ENCODE measurements around the gene ABI3.
"Not testable (repeated sequence)": the region's sequence is repeated elsewhere in the genome, so short reads cannot be mapped to it uniquely, and the experiment has no call there.

ABI3 gene

GRCh38 chr17:49210158-49211029, at the start of gene ABI3, which contains the start of gene GNGT2:
TSS of gene ABI3 (plus strand) at chr17:49210707. CDS start at chr17:49210725, 18 bp downstream.
TSS of gene GNGT2 (minus strand) at chr17:49210574. CDS start at chr17:49207422, 3,152 bp downstream.
- no peak for DNase-seq

DNA sequence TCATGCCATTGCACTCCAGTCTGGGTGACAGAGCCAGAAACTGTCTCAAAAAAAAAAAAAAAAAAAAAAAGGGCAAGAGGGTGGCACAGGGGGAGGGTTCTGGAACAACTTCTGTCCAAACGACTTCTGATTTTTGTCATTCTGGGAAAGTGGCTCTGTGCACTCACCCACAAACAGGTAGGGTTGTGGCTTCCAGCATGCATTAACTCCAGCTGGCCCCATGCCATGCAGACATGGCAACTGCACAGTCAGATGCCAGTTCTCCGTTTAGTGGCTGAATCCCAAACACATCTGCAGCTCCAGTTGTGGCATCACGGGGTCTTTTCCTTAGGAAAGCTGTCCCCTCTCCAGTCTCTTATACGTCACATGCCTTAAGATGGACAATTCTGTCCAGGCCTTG, 47.6 kb upstream of the ABI3 start:
- no peak for DNase-seq

- DNase-seq: no peak
Measured at GRCh38 chr17:49165143-49165542, 45.4 kb upstream of the ABI3 start.

DNA sequence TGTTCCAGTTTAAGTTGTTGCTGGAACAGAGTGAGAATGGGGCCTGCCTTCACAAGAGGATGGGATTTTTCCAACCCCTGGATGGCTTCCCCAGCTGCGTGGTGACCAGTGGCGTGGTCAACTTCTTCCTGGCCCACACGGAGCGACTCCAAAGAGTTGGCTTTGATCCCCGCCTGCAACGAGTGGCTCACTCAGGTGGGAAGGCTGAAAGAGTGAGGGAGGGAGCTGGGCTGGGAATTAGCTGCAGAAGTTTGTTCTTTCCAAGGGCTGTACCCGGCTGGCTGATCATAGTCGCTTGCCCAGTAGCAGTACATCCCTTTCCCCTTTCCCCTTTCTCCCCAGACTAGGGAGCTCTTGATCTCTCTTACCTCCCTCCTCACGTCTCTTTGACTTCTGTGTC, 41.8 kb upstream of the ABI3 start:
- DNase-seq: no peak

- no peak for DNase-seq
Measured at GRCh38 chr17:49170216-49170615, 40.3 kb upstream of the ABI3 start.

- not testable (repeated sequence) for DNase-seq
Measured at GRCh38 chr17:49170711-49171110, 39.8 kb upstream of the ABI3 start.

DNA sequence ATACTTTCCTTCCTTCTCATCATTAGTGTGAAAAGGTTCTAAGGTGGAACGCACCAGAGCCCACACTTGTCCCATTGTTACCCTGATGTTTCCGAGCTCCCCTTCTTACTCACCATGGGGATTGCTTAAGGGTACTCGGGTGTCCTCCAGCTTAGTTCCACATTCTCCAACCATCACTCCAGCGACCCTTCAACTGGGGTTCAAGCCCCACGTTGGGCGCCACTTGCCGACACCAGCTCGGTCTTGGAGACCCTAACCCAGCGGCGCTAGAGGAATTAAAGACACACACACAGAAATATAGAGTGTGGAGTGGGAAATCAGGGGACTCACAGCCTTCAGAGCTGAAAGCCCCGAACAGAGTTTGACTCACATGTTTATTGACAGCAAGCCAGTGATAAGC, 34.5 kb upstream of the ABI3 start:
- DNase-seq: not testable (repeated sequence)

GRCh38 chr17:49180303-49180702, 30.2 kb upstream of the ABI3 start:
- peak; percentile 9 for DNase-seq

- no peak for DNase-seq
Measured at GRCh38 chr17:49180998-49181635, 29.4 kb upstream of the ABI3 start.

DNA sequence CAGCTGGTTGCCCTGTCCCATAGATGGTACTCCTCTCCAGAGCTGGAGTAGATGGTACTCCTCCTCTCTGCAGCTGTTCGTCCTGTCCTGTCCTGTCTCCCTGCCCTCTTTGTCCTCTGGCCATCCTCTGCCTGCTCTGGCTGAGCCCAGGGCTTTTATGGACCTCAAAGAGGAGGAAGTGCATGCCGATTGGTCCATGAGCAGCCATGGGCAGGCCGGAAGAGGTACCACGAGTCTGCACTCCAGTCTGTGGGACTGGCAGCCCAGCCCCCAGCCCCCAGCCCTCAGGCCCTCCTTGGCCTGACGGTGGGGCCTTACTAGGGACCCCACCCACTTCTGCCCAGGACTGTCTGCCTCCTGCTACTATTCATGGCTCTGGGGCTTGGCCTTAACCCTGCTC, 27.2 kb upstream of the ABI3 start:
- no peak for DNase-seq

DNA sequence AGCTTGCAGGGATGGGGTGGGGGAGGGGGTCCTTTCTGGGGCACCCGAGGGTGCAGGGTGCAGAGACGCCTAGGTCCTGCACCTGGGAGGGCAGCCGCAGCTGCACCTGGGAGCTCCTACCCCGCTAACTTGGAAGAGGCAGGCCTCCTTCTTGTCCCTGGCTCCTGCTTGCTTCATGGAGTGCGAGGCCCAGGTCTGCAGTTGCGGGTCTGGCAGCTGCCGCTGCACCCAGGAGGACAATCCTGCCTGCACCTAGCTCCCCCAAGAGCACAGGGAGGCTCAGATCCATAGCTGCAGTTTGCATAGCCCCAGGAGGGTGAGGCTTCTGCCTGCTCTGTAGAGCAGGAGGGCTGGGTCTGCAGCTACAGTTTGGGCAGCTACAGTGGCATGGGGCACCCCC, 26.7 kb upstream of the ABI3 start:
- no peak for DNase-seq

GRCh38 chr17:49184522-49184921, 26.0 kb upstream of the ABI3 start:
- DNase-seq: not testable (repeated sequence)

DNA sequence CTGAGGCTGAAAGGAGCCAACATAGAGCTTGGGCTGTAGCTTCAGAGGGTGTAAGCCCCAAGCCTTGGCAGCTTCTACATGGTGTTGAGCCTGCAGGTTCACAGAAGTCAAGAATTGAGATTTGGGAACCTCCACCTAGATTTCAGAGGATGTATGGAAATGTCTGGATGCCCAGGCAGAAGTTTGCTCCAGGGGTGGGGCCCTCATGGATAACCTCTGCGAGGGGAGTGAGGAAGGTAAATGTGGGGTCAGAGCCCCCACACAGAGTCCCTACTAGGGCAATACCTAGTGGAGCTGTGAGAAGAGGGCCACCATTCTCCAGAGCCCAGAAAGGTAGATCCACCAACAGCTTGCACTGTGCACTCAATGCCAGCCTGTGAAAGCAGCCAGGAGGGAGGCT, 25.1 kb upstream of the ABI3 start:
- not testable (repeated sequence) for DNase-seq

GRCh38 chr17:49187301-49187700, 23.2 kb upstream of the ABI3 start:
- DNase-seq: no peak

- peak; percentile 71 for DNase-seq
Measured at GRCh38 chr17:49190932-49191331, 19.6 kb upstream of the ABI3 start.

GRCh38 chr17:49191409-49191916, 19.0 kb upstream of the ABI3 start:
- DNase-seq: peak; percentile 71

GRCh38 chr17:49191917-49192741, 18.4 kb upstream of the ABI3 start:
- peak; percentile 97 for DNase-seq

DNA sequence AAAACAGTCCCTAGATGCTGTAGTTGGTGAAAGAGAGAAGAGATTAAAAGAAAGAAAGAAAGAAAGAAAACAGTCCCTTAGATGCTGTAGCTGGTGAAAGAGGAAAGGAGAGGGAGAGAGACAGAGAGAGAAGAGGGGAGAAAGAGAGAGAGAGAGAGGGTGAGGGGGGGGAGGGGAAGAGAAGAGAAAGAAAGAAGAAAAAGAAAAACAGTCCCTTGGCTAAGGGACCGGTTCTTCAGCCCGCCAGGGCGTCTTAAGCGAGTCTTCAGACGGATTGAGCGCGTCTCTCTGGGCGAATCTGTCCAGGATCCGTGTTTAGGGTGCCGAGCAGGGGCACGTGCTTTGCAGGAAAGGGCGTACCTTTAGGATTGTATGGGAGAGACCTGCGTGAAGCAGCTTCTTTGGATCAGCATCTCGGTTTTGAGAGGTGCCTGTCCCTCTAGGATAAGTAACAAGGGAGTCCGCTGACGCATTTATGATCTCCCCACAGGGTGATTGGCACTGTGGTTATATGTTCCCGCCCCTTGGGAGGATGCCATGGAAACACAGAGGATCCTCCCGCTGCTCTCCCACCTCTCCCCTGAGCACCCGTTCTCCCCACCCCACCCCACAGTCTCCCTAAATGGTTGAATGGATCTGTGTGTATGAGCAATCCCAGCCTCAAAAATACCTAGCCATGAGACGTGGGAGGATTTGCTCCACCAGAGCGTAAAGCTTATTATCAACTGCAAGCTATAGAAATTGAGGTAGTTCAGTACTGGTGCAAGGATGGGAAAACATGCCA, 16.8 kb upstream of the ABI3 start:
- DNase-seq: peak; percentile 38

DNA sequence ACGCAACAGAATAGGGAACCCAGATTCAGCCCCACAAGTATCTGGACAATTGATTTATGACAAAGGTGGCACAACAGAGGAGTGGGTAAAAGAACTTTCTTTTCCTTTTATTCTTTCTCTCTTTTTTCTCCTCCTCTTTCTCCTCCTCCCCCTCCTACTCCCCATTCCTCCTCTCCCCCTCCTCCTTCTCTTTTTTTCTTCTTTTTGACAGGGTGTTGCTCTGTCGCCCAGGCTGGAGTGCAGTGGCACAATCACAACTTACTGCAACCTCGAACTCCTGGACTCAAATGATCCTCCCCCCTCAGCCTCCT, 16.3 kb upstream of the ABI3 start:
- DNase-seq: no peak

GRCh38 chr17:49195751-49196150, 14.8 kb upstream of the ABI3 start:
- no peak for DNase-seq

- no peak for DNase-seq
Measured at GRCh38 chr17:49196520-49196919, 14.0 kb upstream of the ABI3 start.

GRCh38 chr17:49197346-49197998, 13.0 kb upstream of the ABI3 start:
- DNase-seq: no peak
